HG02973 (cell line): Measurements from ENCODE around the gene CCR4.
"Not testable (repeated sequence)": the region's sequence is repeated elsewhere in the genome, so short reads cannot be mapped to it uniquely, and the experiment has no call there.

ENCODE experiments used
- ATAC-seq: cut with Tn5 transposase; IDR thresholded peaks from one replicate; pipeline ENCODE4 v1.9.1; 2021; ENCODE audit warnings: moderate library complexity; ENCODE audit not compliant: unreplicated experiment

Gene CCR4

DNA sequence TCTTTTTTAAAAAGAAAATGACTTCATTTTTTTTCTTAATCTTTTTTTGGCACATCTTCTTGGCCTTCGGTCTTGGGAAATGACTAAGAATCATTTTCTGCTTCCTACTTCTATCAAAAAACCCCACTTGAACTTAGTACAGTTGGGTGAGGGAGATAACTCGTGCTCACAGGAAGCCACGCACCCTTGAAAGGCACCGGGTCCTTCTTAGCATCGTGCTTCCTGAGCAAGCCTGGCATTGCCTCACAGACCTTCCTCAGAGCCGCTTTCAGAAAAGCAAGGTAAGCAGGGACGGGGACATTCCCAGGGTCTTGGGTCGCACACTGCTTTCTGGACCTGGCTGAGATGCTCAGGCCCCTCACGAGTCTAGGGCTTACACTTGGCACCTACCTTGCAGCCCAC is at the start of gene CCR4:
TSS of gene CCR4 (plus strand) at position 235 of the 402 bp plus-strand sequence. CDS start 1,779 bp downstream, outside the sequence.
- no peak for ATAC-seq

DNA sequence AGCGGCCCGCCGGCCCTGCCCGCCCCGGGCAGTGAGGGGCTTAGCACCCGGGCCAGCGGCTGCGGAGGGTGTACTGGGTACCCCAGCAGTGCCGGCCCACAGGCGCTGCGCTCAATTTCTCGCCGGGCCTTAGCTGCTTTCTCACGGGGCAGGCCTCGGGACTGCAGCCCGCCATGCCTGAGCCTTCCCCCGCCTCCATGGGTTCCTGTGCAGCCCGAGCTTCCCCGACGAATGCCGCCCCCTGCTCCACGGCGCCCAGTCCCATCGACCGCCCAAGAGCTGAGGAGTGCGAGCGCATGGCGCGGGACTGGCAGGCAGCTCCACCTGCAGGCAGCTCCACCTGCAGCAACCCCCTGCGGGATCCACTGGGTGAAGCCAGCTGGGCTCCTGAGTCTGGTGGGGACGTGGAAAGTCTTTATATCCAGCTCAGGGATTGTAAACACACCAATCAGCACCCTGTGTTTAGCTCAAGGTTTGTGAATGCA is 48.5 kb upstream of the CCR4 start:
- peak; percentile 66 for ATAC-seq

DNA sequence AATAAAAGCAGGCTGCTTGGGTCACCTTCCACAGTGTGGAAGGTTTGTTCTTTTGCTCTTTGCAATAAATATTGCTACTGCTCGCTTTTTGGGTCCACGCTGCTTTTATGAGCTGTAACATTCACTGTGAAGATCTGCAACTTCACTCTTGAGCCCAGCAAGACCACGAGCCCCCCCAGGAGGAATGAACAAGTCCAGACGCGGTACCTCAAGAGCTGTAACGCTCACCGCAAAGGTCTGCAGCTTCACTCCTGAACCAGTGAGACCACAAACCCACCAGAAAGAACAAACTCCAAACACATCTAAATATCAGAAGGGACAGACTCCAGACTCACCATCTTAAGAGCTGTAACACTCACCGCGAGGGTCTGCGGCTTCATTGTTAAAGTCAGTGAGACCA is 47.5 kb upstream of the CCR4 start:
- ATAC-seq: no peak

DNA sequence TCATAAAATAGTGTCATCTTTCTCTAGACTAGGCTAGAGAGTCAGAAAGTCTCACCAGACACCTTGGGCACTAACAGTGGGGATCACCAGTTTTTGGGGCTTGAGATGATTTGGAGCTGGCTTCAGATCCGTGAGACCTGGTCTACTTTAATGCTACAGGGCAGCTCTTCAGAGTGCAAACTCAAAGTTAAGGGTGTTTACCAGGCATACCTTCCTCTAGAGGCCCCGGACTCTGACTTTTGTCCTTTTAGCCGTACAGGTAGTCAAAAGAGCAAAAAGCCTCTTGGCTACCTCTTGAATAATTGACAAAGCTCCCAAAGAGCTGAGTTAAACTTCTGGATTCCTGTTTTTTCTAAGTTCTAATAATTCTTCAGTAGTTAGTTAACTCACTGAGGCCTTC is 41.4 kb upstream of the CCR4 start:
- no peak for ATAC-seq

DNA sequence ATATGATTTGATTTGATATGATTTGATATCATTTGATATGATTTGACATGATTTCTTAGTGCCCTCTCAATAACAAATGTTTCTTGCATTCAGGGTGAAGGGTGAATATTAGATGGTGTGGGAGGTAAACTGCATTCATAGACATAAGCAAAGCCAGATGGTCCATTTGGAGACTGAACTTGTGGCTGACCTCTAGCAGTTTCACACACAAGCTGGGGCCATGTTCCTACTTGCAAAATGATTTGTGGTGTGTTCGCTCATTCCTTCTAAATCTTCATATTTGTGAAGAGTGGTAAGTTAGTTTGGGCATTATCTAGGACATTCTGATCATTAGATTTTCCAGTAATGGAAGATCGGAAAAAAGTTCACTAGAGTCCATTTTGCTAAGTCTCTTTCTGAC is 40.5 kb upstream of the CCR4 start:
- ATAC-seq: no peak

DNA sequence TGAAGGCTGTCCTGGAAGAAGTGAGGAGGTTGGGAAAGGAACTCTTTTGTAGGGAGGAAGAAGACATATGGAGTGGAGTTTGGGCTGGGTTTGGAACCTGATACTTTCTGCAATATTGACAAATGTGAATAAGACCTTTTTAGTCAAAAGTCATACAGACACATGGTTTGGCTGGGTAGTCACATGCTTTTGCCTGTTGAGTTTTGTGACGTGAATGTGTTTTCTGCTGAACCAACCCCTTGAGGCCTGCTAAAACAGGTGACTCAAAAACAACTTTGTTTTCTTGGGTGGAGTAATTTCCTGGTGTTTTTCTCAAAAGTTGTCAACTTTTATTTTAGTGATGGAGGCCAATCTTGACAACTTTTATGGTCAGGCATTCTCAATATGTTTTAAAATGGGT is 39.4 kb upstream of the CCR4 start:
- no peak for ATAC-seq

DNA sequence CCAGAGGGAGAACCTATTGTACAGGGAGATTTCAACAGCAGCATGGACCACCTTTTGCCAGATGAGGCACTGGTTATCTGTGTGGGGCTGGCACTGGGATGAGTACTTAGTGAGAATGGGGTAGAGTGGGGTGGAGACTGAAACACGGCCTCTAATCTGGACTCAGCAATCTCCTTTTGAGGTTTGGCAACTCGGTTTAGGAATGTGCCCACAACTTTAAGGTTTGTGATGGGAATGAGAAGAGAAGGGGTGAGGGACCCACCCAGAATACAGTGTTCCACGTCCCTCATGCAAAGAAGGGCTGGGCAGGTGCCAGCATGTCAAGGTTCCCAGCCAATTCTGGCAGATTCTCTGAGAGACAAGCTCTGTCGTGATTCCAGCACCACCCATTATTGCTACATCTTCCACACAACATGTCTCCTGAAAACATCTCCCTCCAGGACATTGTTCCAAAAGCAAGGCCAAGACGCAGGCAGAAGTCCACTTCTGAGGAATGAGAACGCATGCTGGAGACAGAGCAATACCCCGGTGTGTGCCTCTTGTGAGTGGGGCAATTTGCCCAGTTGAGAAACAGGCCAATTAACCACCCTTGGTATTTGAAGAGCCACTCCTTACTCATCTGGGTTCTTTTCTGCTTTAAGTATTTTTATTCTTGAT is 37.5 kb upstream of the CCR4 start:
- ATAC-seq: no peak

DNA sequence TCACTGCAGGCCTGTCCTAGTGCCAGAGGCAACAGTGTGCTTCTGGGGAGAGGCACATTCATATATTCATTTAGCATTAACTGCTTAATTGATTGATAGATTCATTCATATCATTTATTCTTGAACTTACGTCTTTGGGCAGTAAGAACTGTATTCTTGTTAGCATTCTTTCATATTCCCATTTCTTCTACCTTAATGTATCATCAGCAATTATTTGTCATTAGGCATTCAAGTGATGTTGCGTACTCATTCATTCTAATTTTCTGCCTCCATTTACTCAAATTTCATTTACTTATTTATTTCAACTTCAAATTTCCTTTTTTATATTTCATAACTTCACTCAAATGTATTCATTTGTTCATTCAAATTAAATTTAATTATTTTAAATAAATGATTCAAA is 31.5 kb upstream of the CCR4 start:
- ATAC-seq: no peak

DNA sequence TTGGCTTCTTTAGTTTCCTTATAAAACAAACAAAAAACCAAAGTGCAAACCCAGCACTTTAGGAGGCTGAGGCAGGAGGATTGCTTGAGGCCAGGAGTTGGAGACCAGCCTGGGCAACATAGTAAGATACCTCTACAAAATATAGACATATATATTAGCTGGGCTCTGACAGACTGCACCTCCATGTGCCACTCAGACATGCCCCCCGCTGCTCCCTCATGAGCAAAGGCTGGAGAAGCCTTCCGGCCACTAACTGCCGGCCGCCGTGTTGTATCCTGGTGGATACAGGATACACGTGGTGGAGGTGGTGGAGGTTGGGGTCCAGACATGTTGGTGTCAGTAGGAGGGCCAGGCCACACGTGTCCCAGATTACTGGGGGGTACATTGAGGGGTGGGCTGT is 29.4 kb upstream of the CCR4 start:
- ATAC-seq: no peak

DNA sequence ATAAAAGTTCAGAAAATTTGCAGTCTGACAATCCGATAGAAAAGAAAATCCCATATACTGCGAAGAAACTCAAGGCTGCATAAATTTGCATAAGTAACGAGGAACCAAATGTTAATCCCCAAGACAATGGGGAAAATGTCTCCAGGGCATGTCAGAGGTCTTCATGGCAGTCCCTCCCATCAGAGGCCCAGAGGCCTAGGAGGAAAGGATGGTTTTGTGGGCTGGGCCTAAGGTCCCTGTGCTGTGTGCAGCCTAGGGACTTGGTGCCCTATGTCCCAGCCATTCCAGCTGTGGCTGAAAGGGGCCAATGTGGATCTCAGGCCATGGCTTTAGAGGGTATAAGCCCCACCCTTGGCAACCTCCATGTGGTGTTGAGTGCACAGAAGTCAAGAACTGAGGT is 21.3 kb upstream of the CCR4 start:
- ATAC-seq: no peak

DNA sequence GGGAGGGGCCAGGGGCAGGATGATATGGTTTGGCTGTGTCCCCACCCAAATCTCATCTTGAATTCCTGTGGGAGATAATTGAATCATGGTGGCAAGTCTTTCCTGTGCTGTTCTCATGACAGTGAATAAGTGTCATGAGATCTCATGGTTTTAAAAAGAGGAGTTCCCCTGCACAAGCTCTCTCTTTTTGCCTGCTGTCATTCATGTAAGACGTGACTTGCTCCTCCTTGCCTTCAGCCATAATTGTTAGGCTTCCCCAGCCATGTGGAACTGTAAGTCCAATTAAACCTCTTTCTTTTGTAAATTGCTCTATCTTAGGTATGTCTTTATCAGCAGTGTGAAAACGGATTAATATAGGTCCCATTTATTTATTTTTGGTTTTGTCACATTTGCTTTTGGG is 20.2 kb upstream of the CCR4 start:
- ATAC-seq: not testable (repeated sequence)

DNA sequence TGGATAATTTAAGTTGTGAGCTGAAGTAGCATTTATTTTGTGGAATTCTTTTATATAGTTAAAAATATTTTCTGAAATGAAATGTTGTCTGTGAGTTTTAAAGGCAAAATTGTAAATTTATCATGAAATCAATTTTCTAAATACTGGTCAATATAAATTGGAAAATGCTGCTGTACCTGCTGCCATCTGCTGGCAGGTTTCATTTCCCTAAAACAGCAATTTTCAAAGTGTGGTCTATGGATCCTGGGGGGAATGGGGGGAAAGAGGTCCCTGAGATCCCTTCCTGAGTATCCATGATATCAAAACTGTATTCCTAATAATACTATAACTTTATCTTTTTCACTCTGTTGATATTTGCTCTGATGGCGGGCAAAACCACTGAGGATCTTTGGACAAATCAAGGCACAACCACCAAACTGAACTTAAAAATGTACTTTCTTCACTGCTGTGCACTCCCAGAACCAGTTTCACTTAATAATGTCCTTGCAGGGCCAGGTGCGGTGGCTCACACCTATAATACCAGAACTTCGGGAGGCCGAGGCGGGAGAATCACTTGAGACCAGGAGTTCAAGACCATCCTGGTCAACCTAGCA is 17.2 kb upstream of the CCR4 start:
- no peak for ATAC-seq

DNA sequence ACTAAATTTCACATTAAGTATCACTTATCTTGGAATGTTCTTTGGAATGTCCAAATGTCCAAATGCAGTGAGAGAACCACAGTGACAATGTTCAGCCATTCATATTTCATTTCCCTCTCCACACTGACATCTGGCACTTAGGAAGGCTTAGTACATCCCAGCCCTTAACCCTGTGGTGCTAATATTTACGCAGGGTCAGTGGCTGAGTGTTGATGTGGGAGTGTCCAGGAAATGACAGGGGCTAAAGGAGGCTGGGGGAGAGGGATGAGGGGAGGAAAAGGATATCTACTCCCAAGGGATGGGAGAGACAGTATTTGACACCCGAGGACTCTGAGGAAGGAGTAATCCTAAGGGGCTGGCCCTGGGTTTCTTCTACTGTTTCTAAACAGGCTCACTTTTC is 14.1 kb upstream of the CCR4 start:
- no peak for ATAC-seq

DNA sequence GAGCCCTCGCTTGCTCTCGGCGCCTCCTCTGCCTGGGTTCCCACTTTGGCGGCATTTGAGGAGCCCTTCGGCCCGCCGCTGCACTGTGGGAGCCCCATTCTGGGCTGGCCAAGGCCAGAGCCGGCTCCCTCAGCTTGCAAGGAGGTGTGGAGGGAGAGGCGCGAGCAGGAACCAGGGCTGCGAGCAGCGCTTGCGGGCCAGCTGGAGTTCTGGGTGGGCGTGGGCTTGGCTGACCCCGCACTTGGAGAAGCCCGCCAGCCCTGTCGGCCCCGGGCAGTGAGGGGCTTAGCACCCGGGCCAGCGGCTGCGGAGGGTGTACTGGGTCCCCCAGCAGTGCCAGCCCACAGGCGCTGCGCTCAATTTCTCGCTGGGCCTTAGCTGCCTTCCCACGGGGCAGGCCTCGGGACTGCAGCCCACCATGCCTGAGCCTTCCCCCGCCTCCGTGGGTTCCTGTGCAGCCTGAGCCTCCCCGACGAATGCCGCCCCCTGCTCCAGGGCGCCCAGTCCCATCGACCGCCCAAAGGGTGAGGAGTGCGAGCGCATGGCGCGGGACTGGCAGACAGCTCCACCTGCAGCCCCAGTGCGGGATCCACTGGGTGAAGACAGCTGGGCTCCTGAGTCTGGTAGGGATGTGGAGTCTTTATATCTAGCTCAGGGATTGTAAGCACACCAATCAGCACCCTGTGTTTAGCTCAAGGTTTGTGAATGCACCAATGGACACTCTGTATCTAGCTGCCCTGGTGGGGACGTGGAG is 11.7 kb upstream of the CCR4 start:
- ATAC-seq: not testable (repeated sequence)

DNA sequence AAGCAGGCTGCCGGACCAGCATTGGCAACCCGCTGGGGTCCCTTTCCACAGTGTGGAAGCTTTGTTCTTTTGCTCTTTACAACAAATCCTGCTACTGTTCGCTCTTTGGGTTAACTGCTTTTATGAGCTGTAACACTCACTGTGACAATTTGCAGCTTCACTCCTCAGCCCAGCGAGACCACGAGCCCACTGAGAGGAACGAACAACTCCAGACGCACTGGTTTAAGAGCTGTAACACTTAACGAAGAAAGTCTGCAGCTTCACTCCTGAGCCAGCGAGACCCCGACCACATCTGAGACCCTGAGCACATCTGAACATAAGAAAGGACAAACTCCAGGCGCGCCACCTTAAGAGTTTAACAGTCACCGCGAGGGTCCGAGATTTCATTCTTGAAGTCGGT is 10.7 kb upstream of the CCR4 start:
- no peak for ATAC-seq

DNA sequence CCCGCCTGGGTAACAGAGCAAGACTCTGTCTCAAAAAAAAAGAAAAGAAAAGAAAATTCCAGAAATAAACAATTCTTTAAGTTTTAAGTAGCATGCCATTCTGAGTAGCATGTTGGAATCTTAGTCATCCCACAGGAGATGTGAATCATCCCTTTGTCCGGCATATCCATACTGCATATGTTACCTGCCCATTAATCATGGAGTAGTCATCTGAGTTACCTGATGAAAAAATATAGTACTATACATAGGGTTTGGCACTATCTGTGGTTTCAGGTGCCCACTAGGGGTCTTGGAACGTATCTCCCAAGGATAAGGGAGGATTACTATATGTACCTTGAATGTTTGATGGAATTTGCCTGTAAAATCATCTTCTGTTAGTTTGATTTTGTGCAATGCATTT is 6.3 kb upstream of the CCR4 start:
- no peak for ATAC-seq

DNA sequence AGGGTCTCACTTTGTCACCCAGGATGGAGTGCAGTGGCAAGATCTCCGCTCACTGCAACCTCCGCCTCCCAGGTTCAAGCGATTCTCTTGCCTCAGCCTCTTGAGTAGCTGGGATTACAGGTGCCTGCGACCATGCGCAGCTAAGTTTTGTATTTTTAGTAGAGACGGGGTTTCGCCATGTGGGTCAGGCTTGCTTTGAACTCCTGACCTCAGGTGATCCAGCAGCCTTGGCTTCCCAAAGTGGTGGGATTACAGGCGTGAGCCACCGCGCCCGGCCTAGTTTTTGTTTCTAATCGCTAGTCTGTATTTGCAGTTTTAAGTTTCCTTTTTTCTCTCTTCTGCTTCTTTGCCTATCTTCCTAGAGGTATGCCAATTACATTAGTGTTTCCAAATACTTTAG is 5.8 kb upstream of the CCR4 start:
- not testable (repeated sequence) for ATAC-seq

DNA sequence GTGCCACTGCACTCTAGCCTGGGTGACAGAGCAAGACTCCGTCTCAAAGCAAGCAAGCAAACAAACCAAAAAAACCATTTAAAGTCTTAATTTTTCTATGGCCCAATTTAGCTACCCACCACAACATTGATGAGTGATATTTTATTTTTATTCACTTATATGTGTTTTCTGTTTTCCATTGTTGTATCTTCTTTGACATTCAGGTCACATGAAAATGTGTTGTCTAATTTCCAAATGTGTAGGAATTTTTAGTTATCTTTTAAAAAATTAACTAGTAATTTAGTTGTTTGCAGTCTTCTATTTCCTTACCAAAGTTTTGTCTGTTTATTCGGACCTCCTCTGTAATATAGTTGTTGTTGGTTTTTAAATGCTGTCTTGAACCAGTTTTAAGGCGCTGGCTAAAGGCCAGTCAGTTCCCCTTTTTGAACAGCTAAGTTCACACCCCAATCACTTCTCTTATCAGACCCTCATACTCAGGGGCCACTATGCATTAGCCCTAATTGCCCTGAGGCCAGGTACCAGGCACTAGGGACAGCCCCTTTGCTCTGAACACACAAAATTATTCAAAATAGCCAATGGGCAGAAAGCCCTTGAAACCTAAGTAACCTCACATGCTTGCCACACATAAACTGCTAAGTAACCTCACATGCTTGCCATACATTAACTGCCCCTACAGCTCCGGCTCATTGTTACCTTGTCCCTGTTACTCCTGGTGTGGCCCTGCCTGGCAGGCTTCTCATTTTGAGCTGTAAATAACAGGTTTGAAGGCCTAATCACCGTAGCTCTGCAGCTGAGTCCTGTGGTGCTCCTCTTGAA is 4.3 kb upstream of the CCR4 start:
- ATAC-seq: no peak

DNA sequence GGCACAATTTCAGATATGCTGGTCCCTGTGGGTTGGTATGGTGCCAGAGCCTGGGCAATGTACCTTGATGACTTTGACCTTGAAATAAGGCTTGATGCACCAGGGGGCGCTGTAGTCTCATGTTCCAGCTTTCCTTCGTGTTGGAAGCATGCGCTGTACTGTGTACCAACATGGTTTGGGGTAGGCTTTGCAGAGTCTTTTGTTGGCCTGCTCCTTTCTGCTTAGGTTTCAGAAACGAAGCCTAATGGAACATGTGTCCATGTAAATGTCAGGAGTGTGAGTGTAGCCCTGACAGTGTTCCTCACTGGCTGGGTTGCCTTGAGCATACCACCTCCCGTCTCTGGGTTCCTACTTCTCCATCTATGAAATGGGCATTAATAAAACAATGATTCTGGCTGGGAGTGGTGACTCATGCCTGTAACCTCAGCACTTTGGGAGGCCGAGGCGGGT is 3.6 kb upstream of the CCR4 start:
- ATAC-seq: peak; percentile 88

DNA sequence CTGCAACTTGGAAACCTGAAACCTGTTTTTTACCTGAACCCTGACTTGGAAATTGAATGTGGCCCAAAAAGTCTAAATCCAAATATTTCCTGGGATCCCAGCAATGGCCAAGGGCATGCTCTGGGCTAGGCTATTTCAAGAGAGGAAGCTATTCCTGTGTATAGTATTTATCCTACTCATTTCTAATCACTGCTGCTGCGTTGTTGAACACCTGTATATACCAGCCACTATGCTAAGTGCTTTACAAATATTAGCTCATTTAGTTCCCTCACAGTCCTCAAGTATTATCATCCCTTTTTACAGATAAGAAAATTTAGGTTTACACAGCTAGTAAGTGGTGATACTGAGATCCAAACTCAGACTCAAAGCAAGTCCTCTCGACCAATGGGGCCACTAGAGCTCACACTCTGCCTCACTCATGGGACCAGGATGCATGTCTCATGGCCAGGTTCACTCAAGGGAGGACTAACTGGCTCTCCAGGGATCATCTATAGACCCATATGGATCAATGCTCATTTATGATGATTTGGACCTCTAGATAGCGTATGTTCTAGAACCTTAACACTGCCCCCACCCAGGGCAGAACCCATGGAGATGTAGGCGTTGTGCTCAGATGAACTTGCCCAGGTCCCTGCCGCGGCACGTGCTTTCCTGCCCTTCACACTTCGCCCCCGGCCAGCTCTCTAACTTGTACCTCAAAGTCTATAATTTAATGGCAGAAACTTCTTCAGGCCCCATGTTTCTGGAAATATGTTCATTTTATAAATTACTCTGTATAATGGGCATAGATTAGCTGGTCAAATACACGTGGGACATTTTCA is 2.6 kb upstream of the CCR4 start:
- ATAC-seq: no peak
